GM19043 (cell line): Measurements from ENCODE around the gene APBA1.
A peak's percentile ranks its signal among the peaks of the same experiment; 100 is the strongest.

ENCODE experiments used
- ATAC-seq: cut with Tn5 transposase; IDR thresholded peaks from one replicate; pipeline ENCODE4 v1.9.1; 2021; ENCODE audit warnings: low read depth; ENCODE audit not compliant: unreplicated experiment

APBA1 gene

GRCh38 chr9:69671879-69672595 is at the start of gene APBA1:
Gene APBA1, minus strand, starts transcription at chr9:69672371.
- peak; percentile 20 for ATAC-seq

- ATAC-seq, result no peak
These were observed 47.8 kb upstream of the APBA1 start for GRCh38 chr9:69719983-69720382.

- ATAC-seq, result no peak
These were observed 47.2 kb upstream of the APBA1 start for GRCh38 chr9:69719367-69719766.

- no peak for ATAC-seq
These were observed 46.0 kb upstream of the APBA1 start for GRCh38 chr9:69718218-69718617.

- ATAC-seq, result no peak
These were observed 43.7 kb upstream of the APBA1 start for GRCh38 chr9:69715825-69716224.

- ATAC-seq, result no peak
These were observed 42.9 kb upstream of the APBA1 start for GRCh38 chr9:69715096-69715495.

- no peak for ATAC-seq
These were observed 25.3 kb upstream of the APBA1 start for GRCh38 chr9:69697475-69697874.

- ATAC-seq, result no peak
These were observed 24.6 kb upstream of the APBA1 start for GRCh38 chr9:69696802-69697201.

- ATAC-seq, result no peak
These were observed 17.9 kb upstream of the APBA1 start for GRCh38 chr9:69689991-69690538.

- no peak for ATAC-seq
These were observed 11.8 kb upstream of the APBA1 start for GRCh38 chr9:69683927-69684326.

- ATAC-seq, result no peak
These were observed 6.8 kb upstream of the APBA1 start for GRCh38 chr9:69678843-69679538.

GRCh38 chr9:69677931-69678330 is 5.8 kb upstream of the APBA1 start:
- no peak for ATAC-seq

GRCh38 chr9:69675563-69675962 is 3.4 kb upstream of the APBA1 start:
- no peak for ATAC-seq

- ATAC-seq, result no peak
These were observed 2.7 kb upstream of the APBA1 start for GRCh38 chr9:69674716-69675438.

- no peak for ATAC-seq
These were observed 2.0 kb upstream of the APBA1 start for GRCh38 chr9:69674112-69674685.

- no peak for ATAC-seq
These were observed 1.1 kb upstream of the APBA1 start for GRCh38 chr9:69673311-69673640.

GRCh38 chr9:69672596-69673310 is 582 bp upstream of the APBA1 start:
- ATAC-seq, result peak; percentile 88

- ATAC-seq, result no peak
These were observed 776 bp downstream of the APBA1 start for GRCh38 chr9:69671311-69671878.

- ATAC-seq, result no peak
These were observed 4.9 kb downstream of the APBA1 start for GRCh38 chr9:69667306-69667705.

GRCh38 chr9:69660304-69660703 is 11.9 kb downstream of the APBA1 start:
- ATAC-seq, result no peak
